Esophagus muscularis mucosa (tissue), 4 donors: Measurements from ENCODE around the gene SAFB.

Source experiments
- CTCF ChIP-seq, 3 experiments: fragments of 200-600 bp in 2 of 3; fragments of 450-650 bp in 1 of 3; sonication (generic) in 2 of 3; IDR thresholded peaks; one replicate each; pipeline ENCODE4 v1.5.1; 2017 to 2019; ENCODE audit warnings: antibody characterized with exemption in 3 of 3, mild to moderate bottlenecking in 2 of 3, moderate library complexity in 1 of 3
- EP300 ChIP-seq: sonication (generic); formaldehyde crosslinking; IDR thresholded peaks from one replicate; pipeline ENCODE4 v1.6.1; 2017; ENCODE audit warnings: antibody characterized with exemption
- POLR2A ChIP-seq: fragments of 450-650 bp; IDR thresholded peaks from one replicate; pipeline ENCODE4 v1.6.1; 2017; ENCODE audit warnings: antibody characterized with exemption, moderate library complexity, mild to moderate bottlenecking, low read depth
- POLR2AphosphoS5 ChIP-seq, 2 donors: sonication (generic); formaldehyde crosslinking; IDR thresholded peaks; one replicate each; pipeline ENCODE4 v1.6.1; 2017; ENCODE audit warnings: antibody characterized with exemption in 2 of 2

DNA sequence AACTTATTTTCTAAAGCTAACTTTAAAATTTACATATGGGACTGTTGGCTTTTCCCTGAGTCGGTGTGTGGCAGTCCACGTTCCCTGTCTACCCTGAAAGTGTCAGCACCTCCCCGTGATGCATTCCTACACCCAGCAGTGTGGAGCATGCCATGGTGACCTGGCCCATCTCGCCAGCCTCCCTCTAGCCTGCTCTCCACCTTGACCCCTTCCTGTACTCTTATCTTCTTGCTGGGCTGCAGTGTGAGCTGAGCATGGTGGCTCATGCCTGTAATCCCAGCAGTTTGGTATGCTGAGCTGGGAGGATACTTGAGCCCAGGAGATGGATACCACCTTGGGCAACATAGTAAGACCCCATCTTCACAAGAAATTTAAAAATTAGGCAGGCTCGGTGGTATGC, 32.0 kb downstream of the SAFB start:
- TF ChIP-seq CTCF (IDR thresholded peaks at IDR 0.05), result no peak
- no peak for TF ChIP-seq POLR2AphosphoS5 (IDR thresholded peaks at IDR 0.05)
- no peak for TF ChIP-seq POLR2A
- TF ChIP-seq EP300, result no peak
